Sigmoid colon (tissue), 4 donors: ENCODE data around the gene TCEAL3.

Experiments used
- CTCF ChIP-seq, 4 experiments: fragments of 450-650 bp in 3 of 4; fragments of 200-600 bp in 1 of 4; IDR thresholded peaks; one replicate each; pipeline ENCODE4 v1.5.1; 2016 to 2019; ENCODE audit warnings: antibody characterized with exemption in 4 of 4, mild to moderate bottlenecking in 3 of 4, moderate library complexity in 2 of 4
- EP300 ChIP-seq, 4 donors: sonication (generic); formaldehyde crosslinking; IDR thresholded peaks; one replicate each; pipeline ENCODE4 v1.6.1; 2017; ENCODE audit warnings: antibody characterized with exemption in 4 of 4

- peak in 2 of 4 experiments; percentile 15 to 30 for TF ChIP-seq CTCF (IDR thresholded peaks at IDR 0.05)
- no peak for TF ChIP-seq EP300 (IDR thresholded peaks at IDR 0.05)
Measured at GRCh38 chrX:103629318-103630170, 21.8 kb downstream of the TCEAL3 start.
